HG02571 (cell line): ENCODE measurements around the gene TVP23C.
A peak's percentile ranks its signal among the peaks of the same experiment; 100 is the strongest.
"Not testable (repeated sequence)": the region's sequence is repeated elsewhere in the genome, so short reads cannot be mapped to it uniquely, and the experiment has no call there.

Source experiments
- ATAC-seq: cut with Tn5 transposase; IDR thresholded peaks from one replicate; pipeline ENCODE4 v1.9.1; 2021; ENCODE audit warnings: mild to moderate bottlenecking, moderate library complexity; ENCODE audit not compliant: unreplicated experiment

The TVP23C gene

GRCh38 chr17:15563375-15563857, at the start of gene TVP23C:
TSS of gene TVP23C (minus strand) at chr17:15563483. CDS start at chr17:15563448, 35 bp downstream.
- peak; percentile 88 for ATAC-seq

GRCh38 chr17:15592960-15593359, 29.7 kb upstream of the TVP23C start:
- not testable (repeated sequence) for ATAC-seq

GRCh38 chr17:15591986-15592385, 28.7 kb upstream of the TVP23C start:
- ATAC-seq, result not testable (repeated sequence)

- not testable (repeated sequence) for ATAC-seq
These were observed 27.6 kb upstream of the TVP23C start for GRCh38 chr17:15590844-15591243.

GRCh38 chr17:15589544-15590536, 26.6 kb upstream of the TVP23C start:
- not testable (repeated sequence) for ATAC-seq

- not testable (repeated sequence) for ATAC-seq
These were observed 24.7 kb upstream of the TVP23C start for GRCh38 chr17:15588017-15588416.

- not testable (repeated sequence) for ATAC-seq
These were observed 20.0 kb upstream of the TVP23C start for GRCh38 chr17:15583313-15583712.

GRCh38 chr17:15581462-15581861, 18.2 kb upstream of the TVP23C start:
- ATAC-seq, result not testable (repeated sequence)

- not testable (repeated sequence) for ATAC-seq
These were observed 13.6 kb upstream of the TVP23C start for GRCh38 chr17:15576848-15577247.

- not testable (repeated sequence) for ATAC-seq
These were observed 11.4 kb upstream of the TVP23C start for GRCh38 chr17:15574660-15575059.

GRCh38 chr17:15573870-15574269, 10.6 kb upstream of the TVP23C start:
- not testable (repeated sequence) for ATAC-seq

- peak; percentile 40 for ATAC-seq
These were observed 489 bp downstream of the TVP23C start for GRCh38 chr17:15562613-15563374.

GRCh38 chr17:15561439-15561838, 1.8 kb downstream of the TVP23C start:
- not testable (repeated sequence) for ATAC-seq

GRCh38 chr17:15558403-15559105, 4.7 kb downstream of the TVP23C start:
- ATAC-seq, result not testable (repeated sequence)

GRCh38 chr17:15557334-15557832, 5.9 kb downstream of the TVP23C start:
- not testable (repeated sequence) for ATAC-seq

GRCh38 chr17:15552932-15553331, 10.4 kb downstream of the TVP23C start:
- not testable (repeated sequence) for ATAC-seq

GRCh38 chr17:15549552-15549951, 13.7 kb downstream of the TVP23C start:
- ATAC-seq, result not testable (repeated sequence)

GRCh38 chr17:15546604-15547003, 16.7 kb downstream of the TVP23C start:
- not testable (repeated sequence) for ATAC-seq

- not testable (repeated sequence) for ATAC-seq
These were observed 22.7 kb downstream of the TVP23C start for GRCh38 chr17:15540371-15541219.
